Measurements from ENCODE around the gene CCDC3.

DNA sequence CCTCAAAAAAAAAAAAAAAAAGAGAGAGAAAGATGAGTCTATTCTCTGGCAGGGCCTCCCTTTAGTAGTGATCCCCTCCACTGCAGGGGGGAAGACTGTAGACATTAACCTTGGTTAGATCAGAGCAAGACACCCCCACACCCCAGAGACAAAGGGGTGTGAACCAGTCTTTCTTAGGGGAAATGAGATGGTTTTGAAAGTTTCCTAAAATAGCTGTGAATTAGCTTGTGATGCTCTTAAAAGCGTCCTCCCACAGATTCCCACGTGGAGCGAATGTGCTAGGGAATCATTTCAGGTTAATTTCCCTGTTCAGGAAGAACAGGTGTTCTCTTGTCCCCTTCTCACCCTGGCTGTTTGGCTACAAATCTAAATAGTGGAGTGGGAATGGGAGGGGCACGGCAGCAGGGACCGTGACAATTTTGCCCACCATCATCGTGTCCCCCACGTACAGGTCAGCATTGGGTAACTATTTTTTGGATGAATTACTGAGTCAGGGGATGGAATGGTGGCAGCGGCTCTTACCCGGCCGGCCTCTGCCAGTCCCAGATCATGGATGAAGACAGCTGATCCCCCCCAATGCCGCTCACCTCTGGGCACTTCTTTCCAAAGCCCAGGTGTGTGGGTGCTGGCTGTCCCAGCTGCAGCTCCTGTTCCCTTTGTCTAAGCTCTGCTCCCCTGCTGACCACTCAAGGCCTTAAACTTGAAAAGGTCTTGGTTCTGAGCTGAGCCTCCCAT, 152.9 kb downstream of the CCDC3 start:
- TF ChIP-seq, protein P1, sequence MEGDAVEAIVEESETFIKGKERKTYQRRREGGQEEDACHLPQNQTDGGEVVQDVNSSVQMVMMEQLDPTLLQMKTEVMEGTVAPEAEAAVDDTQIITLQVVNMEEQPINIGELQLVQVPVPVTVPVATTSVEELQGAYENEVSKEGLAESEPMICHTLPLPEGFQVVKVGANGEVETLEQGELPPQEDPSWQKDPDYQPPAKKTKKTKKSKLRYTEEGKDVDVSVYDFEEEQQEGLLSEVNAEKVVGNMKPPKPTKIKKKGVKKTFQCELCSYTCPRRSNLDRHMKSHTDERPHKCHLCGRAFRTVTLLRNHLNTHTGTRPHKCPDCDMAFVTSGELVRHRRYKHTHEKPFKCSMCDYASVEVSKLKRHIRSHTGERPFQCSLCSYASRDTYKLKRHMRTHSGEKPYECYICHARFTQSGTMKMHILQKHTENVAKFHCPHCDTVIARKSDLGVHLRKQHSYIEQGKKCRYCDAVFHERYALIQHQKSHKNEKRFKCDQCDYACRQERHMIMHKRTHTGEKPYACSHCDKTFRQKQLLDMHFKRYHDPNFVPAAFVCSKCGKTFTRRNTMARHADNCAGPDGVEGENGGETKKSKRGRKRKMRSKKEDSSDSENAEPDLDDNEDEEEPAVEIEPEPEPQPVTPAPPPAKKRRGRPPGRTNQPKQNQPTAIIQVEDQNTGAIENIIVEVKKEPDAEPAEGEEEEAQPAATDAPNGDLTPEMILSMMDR (IDR thresholded peaks at IDR 0.05; ENCODE audit: low read length), result no peak
- no peak for TF ChIP-seq EZH2 (optimal IDR thresholded peaks at IDR 0.05; ENCODE audit: low read depth, low read length)
- no peak for TF ChIP-seq EZH2phosphoT487 (IDR thresholded peaks at IDR 0.05; ENCODE audit: low read length)
